Heart right ventricle (tissue), 16 donors: ENCODE data around the gene LRRC32. TPM values are rescaled to one million over a fixed set of nuclear protein-coding genes. Genes with fewer than 3 reads are reported as not detected.

Experiments used
- ATAC-seq, 8 donors: fragments of 200-7000 bp; cut with Tn5 transposase; one replicate each; pipeline ENCODE4 v1.9.1; 2020; ENCODE audit warnings: mild to moderate bottlenecking in 8 of 8, moderate library complexity in 8 of 8, moderate number of reproducible peaks in 1 of 8
- DNase-seq, 2 donors: peaks; one replicate each; pipeline ENCODE4 v3.0.0-alpha.2; 2020
- H3K27ac ChIP-seq, 10 donors: fragments of 200-600 bp; sonication (generic) in 2 of 10; one replicate each; pipeline versions ENCODE4 v1.5.0 to v1.8.0; 2020 to 2022; ENCODE audit warnings: mild to moderate bottlenecking in 3 of 10
- H3K27me3 ChIP-seq, 7 donors: fragments of 200-600 bp; one replicate each; pipeline ENCODE4 v1.8.0; 2021 to 2022; ENCODE audit warnings: mild to moderate bottlenecking in 2 of 7
- H3K36me3 ChIP-seq, 9 donors: fragments of 200-600 bp; sonication (generic) in 1 of 9; one replicate each; pipeline versions ENCODE4 v1.5.0 to v1.8.0; 2020 to 2022; ENCODE audit warnings: mild to moderate bottlenecking in 2 of 9
- H3K4me1 ChIP-seq, 9 donors: fragments of 200-600 bp; sonication (generic) in 1 of 9; one replicate each; pipeline versions ENCODE4 v1.5.0 to v1.8.0; 2020 to 2022; ENCODE audit warnings: mild to moderate bottlenecking in 4 of 9
- H3K4me3 ChIP-seq, 10 donors: fragments of 200-600 bp; sonication (generic) in 2 of 10; one replicate each; pipeline versions ENCODE4 v1.5.0 to v1.8.0; 2020 to 2022; ENCODE audit warnings: mild to moderate bottlenecking in 7 of 10, moderate library complexity in 2 of 10
- H3K9me3 ChIP-seq, 11 donors: fragments of 200-600 bp in 10 of 11; sonication (generic) in 2 of 11; one replicate each; pipeline versions ENCODE4 v1.5.0 to v1.8.0; 2013 to 2022; ENCODE audit warnings: mild to moderate bottlenecking in 2 of 11, control low read depth in 1 of 11, moderate library complexity in 1 of 11
- CTCF ChIP-seq, 9 donors: fragments of 200-600 bp; sonication (generic) in 2 of 9; IDR thresholded peaks; one replicate each; pipeline versions ENCODE4 v1.5.0 to v1.8.0; 2021 to 2022; ENCODE audit warnings: antibody characterized with exemption in 9 of 9, mild to moderate bottlenecking in 5 of 9, moderate library complexity in 1 of 9
- WGBS, 2 donors: extraction: QIAGEN DNeasy Blood & Tissue Kit; methylation state at CpG; one replicate each; pipeline ENCODE4 v1.1.7; 2013; ENCODE audit warnings: inconsistent platforms in 1 of 2; 5-methylcytosine and 5-hydroxymethylcytosine counted together
- intact Hi-C, 10 donors: fragments of 100-400 bp; cut with DNase I; formaldehyde crosslinking; loops; one replicate each; pipeline versions ENCODE4 v1.11.1 to v1.14.2; 2022
- polyA plus RNA-seq, 2 donors: library from polyadenylated mRNA; stranded (reverse); fragments of 200-250 nt; gene quantifications; one replicate each; pipeline ENCODE4 v1.2.3, GENCODE V29; 2013
- total RNA-seq, 10 donors: library from RNA; stranded (reverse); fragmentation: NEBNext Ultra II Directional in 3 of 10; extraction: Animal tissue kit (Norgen Biotek cat#: 25700) in 3 of 10; gene quantifications; one replicate each; pipeline versions ENCODE4 v1.2.1 to v1.2.4, GENCODE V29; 2021 to 2023
- donor health status: Arrhythmogenic right ventricular cardiomyopathy.
- donor health status: ischemic (EF 13 %, LVEDD 7.1; RV severe dilation, severe dysfunction).
- donor health status: healthy with polysubstance abuse.
- donor health status: DM: no; HTN: yes; CAD: no.
- donor health status: DM: no; HTN: no; CAD: no.
- donor health status: ischemic (EF 25% LVEDD 6.9; RV normal size, moderate dysfunction).
- donor health status: ischemic (EF 25% LVEDD 5.7; RV mildly dilated, moderate dysfunction).
- donor health status: healthy.
- donor health status: DM: yes; HTN: yes; CAD: no.
- donor health status: Ischemic cardiomyopathy.
- donor health status: ischemic (EF 35%, LVEDD 5.7; RV mildly dilated, moderate dysfunction).
- donor health status: nonischemic (EF 11% LVEDD 7.7; RV severe dilation, severe dysfunction).
- donor health status: DM: yes; HTN: yes; CAD: no.
- donor health status: PGD.
- donor health status: ischemic (EF 29% LVEDD 5.4; RV normal size, mild dysfunction).
- donor health status: nonischemic (EF 23%, LVEDD 6.1; RV moderate dilation, normal function).

The LRRC32 gene
- total and polyA plus RNA-seq, 12 donors = 16.7 to 215 (median 43.7) TPM

GRCh38 chr11:76653012-76653673, 17.4 kb downstream of the LRRC32 start:
- no peak for DNase-seq
- 66 to 70% methylated on average over 12 of the region's 12 CpGs for WGBS, 2 donors
- ATAC-seq = peak in 3 of 8 donors; percentile 2 to 8 (median 7)
- Histone ChIP-seq H3K9me3 (no peaks in the 10 kb centered on the region), H3K27me3 (no peaks in the 10 kb centered on the region), H3K36me3 (peaks cover 0 to 17% (median 0%) of the 10 kb centered on the region in 9 donors), H3K27ac (peak overlapping the region in 9 of 10 donors; percentile 50 to 85 (median 79)), H3K4me3 (no peak overlapping the region), H3K4me1 (peaks cover 10 to 91% (median 64%) of the 10 kb centered on the region in 9 donors)
- no peak for TF ChIP-seq CTCF (IDR thresholded peaks at IDR 0.05)
- intact Hi-C loops = no loop called here

GRCh38 chr11:76649851-76650372, 20.6 kb downstream of the LRRC32 start:
- intact Hi-C loops = no loop called here
- H3K9me3 ChIP-seq = peaks cover 0 to 18% (median 9%) of the 10 kb centered on the region in 11 donors
- no peaks in the 10 kb centered on the region for H3K36me3 ChIP-seq
- H3K27ac ChIP-seq = peak overlapping the region; percentile 10 to 79 (median 62)
- TF ChIP-seq CTCF (IDR thresholded peaks at IDR 0.05) = no peak
- 42 to 71% methylated on average over 2 of the region's 2 CpGs for WGBS, 2 donors
- H3K4me3 ChIP-seq = no peak overlapping the region
- ATAC-seq (peak in 1 of 8 donors; percentile 18), DNase-seq (no peak)
- H3K27me3 ChIP-seq = no peaks in the 10 kb centered on the region
- peaks cover 7 to 60% (median 35%) of the 10 kb centered on the region in 9 donors for H3K4me1 ChIP-seq

GRCh38 chr11:76649011-76649410, 21.5 kb downstream of the LRRC32 start:
- H3K27ac ChIP-seq = peak overlapping the region in 8 of 10 donors; percentile 19 to 79 (median 67)
- peaks cover 0 to 18% (median 9%) of the 10 kb centered on the region in 11 donors for H3K9me3 ChIP-seq
- no peak overlapping the region for H3K4me3 ChIP-seq
- intact Hi-C loops = no loop called here
- DNase-seq = no peak
- H3K36me3 ChIP-seq = no peaks in the 10 kb centered on the region
- H3K27me3 ChIP-seq = no peaks in the 10 kb centered on the region
- ATAC-seq = peak in 3 of 8 donors; percentile 30 to 64 (median 31)
- TF ChIP-seq CTCF (IDR thresholded peaks at IDR 0.05) = no peak
- 47 to 57% methylated on average over 6 of the region's 6 CpGs for WGBS, 2 donors
- peaks cover 0 to 51% (median 29%) of the 10 kb centered on the region in 9 donors for H3K4me1 ChIP-seq

- Histone ChIP-seq H3K9me3 (peaks cover 0 to 18% (median 9%) of the 10 kb centered on the region in 11 donors), H3K4me3 (no peak overlapping the region), H3K4me1 (peaks cover 0 to 41% (median 19%) of the 10 kb centered on the region in 9 donors), H3K27ac (no peak overlapping the region), H3K36me3 (no peaks in the 10 kb centered on the region), H3K27me3 (no peaks in the 10 kb centered on the region)
- intact Hi-C loops = no loop called here
- TF ChIP-seq CTCF (IDR thresholded peaks at IDR 0.05) = no peak
- ATAC-seq = no peak
- no peak for DNase-seq
Measured at GRCh38 chr11:76648061-76648460, 22.5 kb downstream of the LRRC32 start.
